Osteoblast (primary cell): ENCODE data around the gene VAC14. TPM values are rescaled to one million over a fixed set of nuclear protein-coding genes. Genes with fewer than 3 reads are reported as not detected.

Experiments
- DNase-seq: peaks from one replicate; pipeline ENCODE4 v3.0.0; 2011; ENCODE audit warnings: low spot score, mixed read lengths; ENCODE audit not compliant: insufficient read length; ENCODE audit errors: missing footprints
- H2AFZ ChIP-seq: 2 replicates; pipeline ENCODE4 v1.6.0; 2011; ENCODE audit warnings: mild to moderate bottlenecking, low read length
- H3K27ac ChIP-seq: 2 replicates; pipeline ENCODE4 v1.5.1; 2011; ENCODE audit warnings: mild to moderate bottlenecking, low read depth, low read length, moderate library complexity
- H3K27me3 ChIP-seq: 2 replicates; pipeline ENCODE4 v1.6.0; 2012; ENCODE audit warnings: mild to moderate bottlenecking, control low read depth, inconsistent platforms, low read length, moderate library complexity; ENCODE audit not compliant: insufficient read depth
- H3K36me3 ChIP-seq: 2 replicates; pipeline ENCODE4 v1.5.1; 2011; ENCODE audit warnings: mild to moderate bottlenecking, low read length, control low read depth, moderate library complexity; ENCODE audit not compliant: insufficient read depth
- H3K4me1 ChIP-seq: 2 replicates; pipeline ENCODE4 v1.5.1; 2011; ENCODE audit warnings: mild to moderate bottlenecking, low read length, control low read depth, moderate library complexity; ENCODE audit not compliant: insufficient read depth
- H3K4me2 ChIP-seq: 2 replicates; pipeline ENCODE4 v1.6.0; 2011; ENCODE audit warnings: mild to moderate bottlenecking, low read length; ENCODE audit not compliant: insufficient read depth
- H3K4me3 ChIP-seq: fragments of 200-600 bp; sonication (generic); 3 replicates; pipeline ENCODE4 v1.5.1; 2012; ENCODE audit warnings: mild to moderate bottlenecking, low read length, inconsistent platforms; ENCODE audit not compliant: insufficient read depth
- H3K79me2 ChIP-seq: 2 replicates; pipeline ENCODE4 v1.6.0; 2012; ENCODE audit warnings: mild to moderate bottlenecking, low read length, control low read depth, inconsistent platforms; ENCODE audit not compliant: insufficient read depth
- H3K9me3 ChIP-seq: 2 replicates; pipeline ENCODE4 v1.5.1; 2011; ENCODE audit warnings: low read depth, low read length, control low read depth
- H4K20me1 ChIP-seq: 2 replicates; pipeline ENCODE4 v1.6.0; 2012; ENCODE audit warnings: mild to moderate bottlenecking, low read length, control low read depth; ENCODE audit not compliant: insufficient read depth
- CTCF ChIP-seq: IDR thresholded peaks from 2 replicates; pipeline ENCODE4 v1.5.1; 2011; ENCODE audit warnings: mild to moderate bottlenecking, low read depth, low read length, moderate library complexity; ENCODE audit errors: extremely low read depth
- total RNA-seq: library from RNA; depleted of rRNA; stranded (reverse); fragments of >200 nt; gene quantifications from 2 replicates; pipeline ENCODE4 v1.2.3, GENCODE V29; 2012

The VAC14 gene
- total RNA-seq, 1 donor = 72.7 TPM

GRCh38 chr16:70779361-70779760, 21.6 kb downstream of the VAC14 start:
- peaks cover 10% of the 10 kb centered on the region for H3K79me2 ChIP-seq
- no peak for DNase-seq
- no peaks in the 10 kb centered on the region for H3K9me3 ChIP-seq
- no peaks in the 10 kb centered on the region for H4K20me1 ChIP-seq
- H3K4me2 ChIP-seq = no peak overlapping the region
- H3K36me3 ChIP-seq = peaks cover 42% of the 10 kb centered on the region
- peaks cover 10% of the 10 kb centered on the region for H3K4me1 ChIP-seq
- no peaks in the 10 kb centered on the region for H3K27me3 ChIP-seq
- no peak overlapping the region for H2AFZ ChIP-seq
- no peak for TF ChIP-seq CTCF
- no peak overlapping the region for H3K4me3 ChIP-seq
- H3K27ac ChIP-seq = no peak overlapping the region

GRCh38 chr16:70778901-70779309, 22.1 kb downstream of the VAC14 start:
- no peaks in the 10 kb centered on the region for H3K9me3 ChIP-seq
- DNase-seq = peak; percentile 96
- H3K27me3 ChIP-seq = no peaks in the 10 kb centered on the region
- no peaks in the 10 kb centered on the region for H4K20me1 ChIP-seq
- H3K27ac ChIP-seq = no peak overlapping the region
- H3K4me3 ChIP-seq = no peak overlapping the region
- peak overlapping the region; percentile 0 for H3K4me2 ChIP-seq
- no peak overlapping the region for H2AFZ ChIP-seq
- H3K4me1 ChIP-seq = peaks cover 10% of the 10 kb centered on the region
- peaks cover 5% of the 10 kb centered on the region for H3K79me2 ChIP-seq
- H3K36me3 ChIP-seq = peaks cover 37% of the 10 kb centered on the region
- TF ChIP-seq CTCF = no peak

GRCh38 chr16:70777973-70778406, 23.0 kb downstream of the VAC14 start:
- Histone ChIP-seq H3K36me3 (peaks cover 32% of the 10 kb centered on the region), H2AFZ (no peak overlapping the region), H3K27me3 (no peaks in the 10 kb centered on the region), H3K4me3 (no peak overlapping the region), H3K9me3 (no peaks in the 10 kb centered on the region), H3K79me2 (no peaks in the 10 kb centered on the region), H4K20me1 (no peaks in the 10 kb centered on the region), H3K4me1 (peaks cover 10% of the 10 kb centered on the region), H3K4me2 (no peak overlapping the region), H3K27ac (peak overlapping the region; percentile 38)
- peak; percentile 66 for DNase-seq
- TF ChIP-seq CTCF = no peak

GRCh38 chr16:70777496-70777895, 23.5 kb downstream of the VAC14 start:
- DNase-seq = no peak
- Histone ChIP-seq H3K79me2 (no peaks in the 10 kb centered on the region), H3K4me2 (no peak overlapping the region), H2AFZ (no peak overlapping the region), H3K27ac (peak overlapping the region; percentile 38), H3K9me3 (no peaks in the 10 kb centered on the region), H3K36me3 (peaks cover 30% of the 10 kb centered on the region), H3K4me3 (no peak overlapping the region), H4K20me1 (no peaks in the 10 kb centered on the region), H3K27me3 (no peaks in the 10 kb centered on the region), H3K4me1 (peaks cover 15% of the 10 kb centered on the region)
- no peak for TF ChIP-seq CTCF
